ENCODE measurements around the gene ENTPD8.
A peak's percentile ranks its signal among the peaks of the same experiment; 100 is the strongest.

Gene ENTPD8

DNA sequence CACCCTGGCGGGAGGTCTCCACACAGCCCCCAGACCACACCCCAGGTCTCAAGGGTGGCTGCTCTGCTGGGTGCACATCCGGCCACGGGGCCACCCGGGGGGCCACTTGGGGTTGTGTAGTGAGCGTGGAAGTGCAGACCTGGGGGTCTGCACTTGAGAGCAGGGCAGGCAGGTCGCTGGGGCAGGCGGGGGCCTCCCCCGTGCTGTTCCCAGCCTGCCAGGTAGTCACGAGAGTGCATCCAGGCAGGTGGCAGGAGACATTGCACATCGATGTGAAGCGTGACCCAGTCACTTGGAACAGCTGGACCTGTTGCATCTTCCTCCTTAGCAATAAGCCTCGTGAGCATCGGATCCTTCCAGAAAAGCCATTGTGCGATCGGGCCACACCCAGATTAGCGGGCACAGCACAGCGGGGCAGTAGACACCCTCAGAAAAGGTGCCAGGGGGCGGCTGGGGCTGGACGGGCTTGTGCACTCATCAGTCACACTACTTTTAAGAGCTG, 4.8 kb upstream of the ENTPD8 start:
- H3K9ac ChIP-seq (ENCODE audit: low read length), result peak overlapping the region; percentile 31; the same call in 1 of the 2 replicates
- H3K4me3 ChIP-seq (ENCODE audit: low read length), result peak overlapping the region; percentile 69
- H3K27me3 ChIP-seq (ENCODE audit: low read depth, low read length), result no peaks in the 10 kb centered on the region
- H3K79me2 ChIP-seq (ENCODE audit: low read length), result no peaks in the 10 kb centered on the region
- H3K4me1 ChIP-seq (ENCODE audit: low read length), result peaks cover 24% of the 10 kb centered on the region
- H3K9me3 ChIP-seq (ENCODE audit: insufficient read depth, low read length), result no peaks in the 10 kb centered on the region
- no peaks in the 10 kb centered on the region for H3K36me3 ChIP-seq (replicated peaks; ENCODE audit: low read depth, low read length)
- 0 out of 2 replicates have a peak overlapping the region, but pooled peaks have one; percentile 69 for H2AFZ ChIP-seq (ENCODE audit: low read depth, low read length)
- TF ChIP-seq EZH2phosphoT487 (IDR thresholded peaks at IDR 0.05; ENCODE audit: low read depth), result no peak
- TF ChIP-seq, protein P1, sequence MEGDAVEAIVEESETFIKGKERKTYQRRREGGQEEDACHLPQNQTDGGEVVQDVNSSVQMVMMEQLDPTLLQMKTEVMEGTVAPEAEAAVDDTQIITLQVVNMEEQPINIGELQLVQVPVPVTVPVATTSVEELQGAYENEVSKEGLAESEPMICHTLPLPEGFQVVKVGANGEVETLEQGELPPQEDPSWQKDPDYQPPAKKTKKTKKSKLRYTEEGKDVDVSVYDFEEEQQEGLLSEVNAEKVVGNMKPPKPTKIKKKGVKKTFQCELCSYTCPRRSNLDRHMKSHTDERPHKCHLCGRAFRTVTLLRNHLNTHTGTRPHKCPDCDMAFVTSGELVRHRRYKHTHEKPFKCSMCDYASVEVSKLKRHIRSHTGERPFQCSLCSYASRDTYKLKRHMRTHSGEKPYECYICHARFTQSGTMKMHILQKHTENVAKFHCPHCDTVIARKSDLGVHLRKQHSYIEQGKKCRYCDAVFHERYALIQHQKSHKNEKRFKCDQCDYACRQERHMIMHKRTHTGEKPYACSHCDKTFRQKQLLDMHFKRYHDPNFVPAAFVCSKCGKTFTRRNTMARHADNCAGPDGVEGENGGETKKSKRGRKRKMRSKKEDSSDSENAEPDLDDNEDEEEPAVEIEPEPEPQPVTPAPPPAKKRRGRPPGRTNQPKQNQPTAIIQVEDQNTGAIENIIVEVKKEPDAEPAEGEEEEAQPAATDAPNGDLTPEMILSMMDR (IDR thresholded peaks at IDR 0.05; ENCODE audit: low read depth, low read length), result no peak
- H3K27ac ChIP-seq (ENCODE audit: low read length), result no peak overlapping the region
- H4K20me1 ChIP-seq (ENCODE audit: insufficient read depth, low read length), result no peaks in the 10 kb centered on the region
- H3K4me2 ChIP-seq (ENCODE audit: low read length), result peak overlapping the region; percentile 94

GRCh38 chr9:137445275-137445807, 4.2 kb upstream of the ENTPD8 start:
- H3K4me3 ChIP-seq (ENCODE audit: low read length), result peak overlapping the region; percentile 69
- H3K36me3 ChIP-seq (replicated peaks; ENCODE audit: low read depth, low read length), result no peaks in the 10 kb centered on the region
- H3K9me3 ChIP-seq (ENCODE audit: insufficient read depth, low read length), result no peaks in the 10 kb centered on the region
- TF ChIP-seq, protein P1 (IDR thresholded peaks at IDR 0.05; ENCODE audit: low read depth, low read length), result peak; percentile 82
- no peak for TF ChIP-seq EZH2phosphoT487 (IDR thresholded peaks at IDR 0.05; ENCODE audit: low read depth)
- H3K27ac ChIP-seq (ENCODE audit: low read length), result no peak overlapping the region
- no peaks in the 10 kb centered on the region for H3K27me3 ChIP-seq (ENCODE audit: low read depth, low read length)
- peak overlapping the region; percentile 69; the same call in 1 of the 2 replicates for H2AFZ ChIP-seq (ENCODE audit: low read depth, low read length)
- peak overlapping the region; percentile 31; the same call in 1 of the 2 replicates for H3K9ac ChIP-seq (ENCODE audit: low read length)
- H3K79me2 ChIP-seq (ENCODE audit: low read length), result no peaks in the 10 kb centered on the region
- peaks cover 24% of the 10 kb centered on the region for H3K4me1 ChIP-seq (ENCODE audit: low read length)
- H4K20me1 ChIP-seq (ENCODE audit: insufficient read depth, low read length), result no peaks in the 10 kb centered on the region
- H3K4me2 ChIP-seq (ENCODE audit: low read length), result peak overlapping the region; percentile 94

- Histone ChIP-seq H3K9ac (ENCODE audit: low read length) (no peak overlapping the region), H3K27me3 (ENCODE audit: low read depth, low read length) (no peaks in the 10 kb centered on the region), H4K20me1 (ENCODE audit: insufficient read depth, low read length) (no peaks in the 10 kb centered on the region), H2AFZ (ENCODE audit: low read depth, low read length) (no peak overlapping the region), H3K36me3 (replicated peaks; ENCODE audit: low read depth, low read length) (no peaks in the 10 kb centered on the region), H3K4me2 (ENCODE audit: low read length) (no peak overlapping the region), H3K4me1 (ENCODE audit: low read length) (peaks cover 24% of the 10 kb centered on the region), H3K27ac (ENCODE audit: low read length) (no peak overlapping the region), H3K4me3 (ENCODE audit: low read length) (no peak overlapping the region), H3K9me3 (ENCODE audit: insufficient read depth, low read length) (no peaks in the 10 kb centered on the region), H3K79me2 (ENCODE audit: low read length) (no peaks in the 10 kb centered on the region)
- no peak for TF ChIP-seq EZH2phosphoT487 (IDR thresholded peaks at IDR 0.05; ENCODE audit: low read depth)
- TF ChIP-seq, protein P1 (IDR thresholded peaks at IDR 0.05; ENCODE audit: low read depth, low read length), result no peak
Observed at GRCh38 chr9:137444106-137444790, 3.1 kb upstream of the ENTPD8 start.

- peaks cover 21% of the 10 kb centered on the region for H3K4me1 ChIP-seq (ENCODE audit: low read length)
- no peaks in the 10 kb centered on the region for H3K79me2 ChIP-seq (ENCODE audit: low read length)
- TF ChIP-seq EZH2phosphoT487 (IDR thresholded peaks at IDR 0.05; ENCODE audit: low read depth), result no peak
- H3K4me2 ChIP-seq (ENCODE audit: low read length), result no peak overlapping the region
- no peak overlapping the region for H3K4me3 ChIP-seq (ENCODE audit: low read length)
- no peaks in the 10 kb centered on the region for H3K27me3 ChIP-seq (ENCODE audit: low read depth, low read length)
- no peaks in the 10 kb centered on the region for H3K9me3 ChIP-seq (ENCODE audit: insufficient read depth, low read length)
- H4K20me1 ChIP-seq (ENCODE audit: insufficient read depth, low read length), result no peaks in the 10 kb centered on the region
- no peak overlapping the region for H3K9ac ChIP-seq (ENCODE audit: low read length)
- no peak overlapping the region for H3K27ac ChIP-seq (ENCODE audit: low read length)
- no peaks in the 10 kb centered on the region for H3K36me3 ChIP-seq (replicated peaks; ENCODE audit: low read depth, low read length)
- no peak overlapping the region for H2AFZ ChIP-seq (ENCODE audit: low read depth, low read length)
Observed at GRCh38 chr9:137441935-137442321, 771 bp upstream of the ENTPD8 start.
